SK-N-SH treated with all-trans-retinoic acid at 6 μM for 48 hours (cell line): ENCODE data around the gene VAC14.

Experiments
- ATAC-seq: fragments of 200-7000 bp; cut with Tn5 transposase; 3 replicates; pipeline ENCODE4 v1.9.1; 2020; ENCODE audit warnings: mild to moderate bottlenecking, moderate library complexity
- BACH2 ChIP-seq: fragments of 250-450 bp; sonication (Bioruptor Pico); IDR thresholded peaks from 2 replicates; pipeline ENCODE4 v1.9.0; 2021; ENCODE audit warnings: mild to moderate bottlenecking, borderline replicate concordance
- CSDC2 ChIP-seq: fragments of 250-450 bp; sonication (Bioruptor Pico); IDR thresholded peaks from 2 replicates; pipeline ENCODE4 v1.5.0; 2020; ENCODE audit warnings: mild to moderate bottlenecking, moderate library complexity
- GLIS3 ChIP-seq: fragments of 250-450 bp; sonication (Bioruptor Pico); IDR thresholded peaks from 2 replicates; pipeline ENCODE4 v1.5.0; 2020; ENCODE audit warnings: mild to moderate bottlenecking, moderate library complexity
- ISL1 ChIP-seq: fragments of 250-450 bp; sonication (Bioruptor Pico); IDR thresholded peaks from 2 replicates; pipeline ENCODE4 v2.1.2; 2022; ENCODE audit warnings: mild to moderate bottlenecking, moderate library complexity
- OSR1 ChIP-seq: fragments of 250-450 bp; sonication (Bioruptor Pico); IDR thresholded peaks from 2 replicates; pipeline ENCODE4 v1.8.0; 2022; ENCODE audit warnings: moderate library complexity, mild to moderate bottlenecking, inconsistent platforms
- PATZ1 ChIP-seq: fragments of 250-450 bp; sonication (Bioruptor Pico); IDR thresholded peaks from 2 replicates; pipeline ENCODE4 v1.8.0; 2020; ENCODE audit warnings: mild to moderate bottlenecking, moderate library complexity, borderline replicate concordance
- PPARA ChIP-seq: fragments of 250-450 bp; sonication (Bioruptor Pico); IDR thresholded peaks from 2 replicates; pipeline ENCODE4 v1.5.0; 2020; ENCODE audit warnings: mild to moderate bottlenecking, borderline replicate concordance
- RARB ChIP-seq: fragments of 250-450 bp; sonication (Bioruptor Pico); IDR thresholded peaks from 2 replicates; pipeline ENCODE4 v1.8.0; 2021; ENCODE audit warnings: mild to moderate bottlenecking, moderate library complexity
- SNAI2 ChIP-seq: fragments of 250-450 bp; sonication (Bioruptor Pico); IDR thresholded peaks from 2 replicates; pipeline ENCODE4 v1.5.0; 2020; ENCODE audit warnings: mild to moderate bottlenecking, moderate library complexity
- TCF4 ChIP-seq: fragments of 250-450 bp; sonication (Bioruptor Pico); IDR thresholded peaks from 2 replicates; pipeline ENCODE4 v1.8.0; 2021; ENCODE audit warnings: mild to moderate bottlenecking, moderate library complexity, borderline replicate concordance
- TOX ChIP-seq: fragments of 250-450 bp; sonication (Bioruptor Pico); IDR thresholded peaks from 2 replicates; pipeline ENCODE4 v1.8.0; 2021; ENCODE audit warnings: mild to moderate bottlenecking, moderate library complexity, borderline replicate concordance
- TSHZ2 ChIP-seq: fragments of 250-450 bp; sonication (Bioruptor Pico); IDR thresholded peaks from 2 replicates; pipeline ENCODE4 v1.5.0; 2020; ENCODE audit warnings: mild to moderate bottlenecking, moderate library complexity
- ZC3H10 ChIP-seq: fragments of 250-450 bp; sonication (Bioruptor Pico); IDR thresholded peaks from 2 replicates; pipeline ENCODE4 v1.5.1; 2021; ENCODE audit warnings: mild to moderate bottlenecking, moderate library complexity
- ZFP3 ChIP-seq: fragments of 250-450 bp; sonication (Bioruptor Pico); IDR thresholded peaks from 2 replicates; pipeline ENCODE4 v1.5.0; 2020; ENCODE audit warnings: mild to moderate bottlenecking, moderate library complexity
- ZFP30 ChIP-seq: fragments of 450-650 bp; formaldehyde crosslinking; IDR thresholded peaks from 2 replicates; pipeline ENCODE4 v1.5.0; 2022; ENCODE audit warnings: mild to moderate bottlenecking, moderate library complexity
- ZNF565 ChIP-seq: fragments of 450-650 bp; formaldehyde crosslinking; conservative IDR thresholded peaks from 2 replicates; pipeline ENCODE4 v1.5.0; 2020; ENCODE audit warnings: low read depth, mild to moderate bottlenecking, moderate library complexity
- ZNF8 ChIP-seq: fragments of 450-650 bp; formaldehyde crosslinking; IDR thresholded peaks from 2 replicates; pipeline ENCODE4 v1.5.0; 2020; ENCODE audit warnings: mild to moderate bottlenecking, moderate library complexity
- TF ChIP-seq, protein P1 (sequence below): fragments of 250-450 bp; sonication (Bioruptor Pico); IDR thresholded peaks from 2 replicates; pipeline ENCODE4 v1.5.1; 2020; ENCODE audit warnings: low read depth, mild to moderate bottlenecking, moderate library complexity
- TF ChIP-seq, protein P2 (sequence below): fragments of 250-450 bp; sonication (Bioruptor Pico); IDR thresholded peaks from 2 replicates; pipeline ENCODE4 v1.5.1; 2021; ENCODE audit warnings: mild to moderate bottlenecking, moderate library complexity
- TF ChIP-seq, protein P3 (sequence below): fragments of 250-450 bp; sonication (Bioruptor Pico); IDR thresholded peaks from 2 replicates; pipeline ENCODE4 v1.8.0; 2021; ENCODE audit warnings: low read depth, mild to moderate bottlenecking, moderate library complexity, borderline replicate concordance

Gene VAC14

GRCh38 chr16:70766176-70766575 is 34.8 kb downstream of the VAC14 start:
- TF ChIP-seq PATZ1 (no peak), ZFP3 (no peak), TOX (CRISPR knock-in tag) (no peak), SNAI2 (no peak), CSDC2 (CRISPR knock-in tag) (no peak), ZNF565 (CRISPR knock-in tag) (no peak), ZNF8 (CRISPR knock-in tag) (no peak), ZFP30 (CRISPR knock-in tag) (no peak), GLIS3 (CRISPR knock-in tag) (no peak), BACH2 (CRISPR knock-in tag) (no peak), TCF4 (CRISPR knock-in tag) (no peak), ZC3H10 (CRISPR knock-in tag) (no peak), ISL1 (CRISPR knock-in tag) (no peak), PPARA (CRISPR knock-in tag) (no peak), RARB (CRISPR knock-in tag) (no peak), OSR1 (CRISPR knock-in tag) (no peak)
- TF ChIP-seq, protein P1, sequence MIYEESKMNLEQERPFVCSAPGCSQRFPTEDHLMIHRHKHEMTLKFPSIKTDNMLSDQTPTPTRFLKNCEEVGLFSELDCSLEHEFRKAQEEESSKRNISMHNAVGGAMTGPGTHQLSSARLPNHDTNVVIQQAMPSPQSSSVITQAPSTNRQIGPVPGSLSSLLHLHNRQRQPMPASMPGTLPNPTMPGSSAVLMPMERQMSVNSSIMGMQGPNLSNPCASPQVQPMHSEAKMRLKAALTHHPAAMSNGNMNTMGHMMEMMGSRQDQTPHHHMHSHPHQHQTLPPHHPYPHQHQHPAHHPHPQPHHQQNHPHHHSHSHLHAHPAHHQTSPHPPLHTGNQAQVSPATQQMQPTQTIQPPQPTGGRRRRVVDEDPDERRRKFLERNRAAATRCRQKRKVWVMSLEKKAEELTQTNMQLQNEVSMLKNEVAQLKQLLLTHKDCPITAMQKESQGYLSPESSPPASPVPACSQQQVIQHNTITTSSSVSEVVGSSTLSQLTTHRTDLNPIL = no peak
- TF ChIP-seq, protein P2, sequence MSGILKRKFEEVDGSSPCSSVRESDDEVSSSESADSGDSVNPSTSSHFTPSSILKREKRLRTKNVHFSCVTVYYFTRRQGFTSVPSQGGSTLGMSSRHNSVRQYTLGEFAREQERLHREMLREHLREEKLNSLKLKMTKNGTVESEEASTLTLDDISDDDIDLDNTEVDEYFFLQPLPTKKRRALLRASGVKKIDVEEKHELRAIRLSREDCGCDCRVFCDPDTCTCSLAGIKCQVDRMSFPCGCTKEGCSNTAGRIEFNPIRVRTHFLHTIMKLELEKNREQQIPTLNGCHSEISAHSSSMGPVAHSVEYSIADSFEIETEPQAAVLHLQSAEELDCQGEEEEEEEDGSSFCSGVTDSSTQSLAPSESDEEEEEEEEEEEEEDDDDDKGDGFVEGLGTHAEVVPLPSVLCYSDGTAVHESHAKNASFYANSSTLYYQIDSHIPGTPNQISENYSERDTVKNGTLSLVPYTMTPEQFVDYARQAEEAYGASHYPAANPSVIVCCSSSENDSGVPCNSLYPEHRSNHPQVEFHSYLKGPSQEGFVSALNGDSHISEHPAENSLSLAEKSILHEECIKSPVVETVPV (CRISPR knock-in tag) = no peak
- TF ChIP-seq, protein P3, sequence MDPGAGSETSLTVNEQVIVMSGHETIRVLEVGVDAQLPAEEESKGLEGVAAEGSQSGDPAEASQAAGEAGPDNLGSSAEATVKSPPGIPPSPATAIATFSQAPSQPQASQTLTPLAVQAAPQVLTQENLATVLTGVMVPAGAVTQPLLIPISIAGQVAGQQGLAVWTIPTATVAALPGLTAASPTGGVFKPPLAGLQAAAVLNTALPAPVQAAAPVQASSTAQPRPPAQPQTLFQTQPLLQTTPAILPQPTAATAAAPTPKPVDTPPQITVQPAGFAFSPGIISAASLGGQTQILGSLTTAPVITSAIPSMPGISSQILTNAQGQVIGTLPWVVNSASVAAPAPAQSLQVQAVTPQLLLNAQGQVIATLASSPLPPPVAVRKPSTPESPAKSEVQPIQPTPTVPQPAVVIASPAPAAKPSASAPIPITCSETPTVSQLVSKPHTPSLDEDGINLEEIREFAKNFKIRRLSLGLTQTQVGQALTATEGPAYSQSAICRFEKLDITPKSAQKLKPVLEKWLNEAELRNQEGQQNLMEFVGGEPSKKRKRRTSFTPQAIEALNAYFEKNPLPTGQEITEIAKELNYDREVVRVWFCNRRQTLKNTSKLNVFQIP (CRISPR knock-in tag) = no peak
- no peak for ATAC-seq

GRCh38 chr16:70765491-70765890 is 35.5 kb downstream of the VAC14 start:
- no peak for ATAC-seq
- TF ChIP-seq TSHZ2 (CRISPR knock-in tag) (no peak), ZFP30 (CRISPR knock-in tag) (no peak), PATZ1 (no peak), SNAI2 (no peak), ISL1 (CRISPR knock-in tag) (no peak)
- TF ChIP-seq, protein P2 (CRISPR knock-in tag) = no peak
